OCI-LY7 (cell line): ENCODE results near the gene CCL13. TPM values are rescaled to one million over a fixed set of nuclear protein-coding genes. Genes with fewer than 3 reads are reported as not detected.

Experiments used
- BruUV-seq: library from RNA; stranded (reverse); fragments of 400-500 nt; replicated peaks from 2 replicates; lab custom pipeline; 2021; lab: Mats Ljungman, UMichigan
- CTCF ChIA-PET: fragments of 300-600 bp; sonication (Branson Sonifier 250); formaldehyde crosslinking; loops from one replicate; lab custom pipeline; 2022; ENCODE audit warnings: antibody characterized with exemption; ENCODE audit not compliant: unreplicated experiment; lab: Charles Lee
- POLR2A ChIA-PET: fragments of 300-600 bp; sonication (Branson Sonifier 250); formaldehyde crosslinking; loops from one replicate; lab custom pipeline; 2022; ENCODE audit warnings: antibody characterized with exemption; lab: Charles Lee
- DNase-seq: peaks from one replicate; pipeline ENCODE4 v3.0.0-alpha.2; 2015; ENCODE audit warnings: low spot score
- H2AFZ ChIP-seq: fragments of 200-600 bp; sonication (generic), shearing (Covaris generic); 2 replicates; pipeline ENCODE4 v1.6.1; 2014; ENCODE audit warnings: mild to moderate bottlenecking, antibody characterized with exemption, low read length, moderate library complexity
- H3K27ac ChIP-seq: fragments of 200-600 bp; sonication (generic); 2 replicates; pipeline ENCODE4 v1.5.1; 2014; ENCODE audit warnings: mixed run types, low read depth, mild to moderate bottlenecking, moderate library complexity, low read length, inconsistent platforms; ENCODE audit not compliant: poor library complexity, severe bottlenecking
- H3K36me3 ChIP-seq: fragments of 200-600 bp; sonication (generic); 2 replicates; pipeline ENCODE4 v1.6.1; 2014; ENCODE audit warnings: mild to moderate bottlenecking, antibody characterized with exemption, low read length, moderate library complexity, mixed read lengths; ENCODE audit not compliant: insufficient read depth
- H3K4me1 ChIP-seq: fragments of 200-600 bp; sonication (generic); 2 replicates; pipeline ENCODE4 v1.5.1; 2014; ENCODE audit warnings: mild to moderate bottlenecking, low read length; ENCODE audit not compliant: insufficient read depth, poor library complexity, severe bottlenecking
- H3K4me2 ChIP-seq: fragments of 200-600 bp; sonication (generic); 2 replicates; pipeline ENCODE4 v1.6.1; 2014; ENCODE audit warnings: mild to moderate bottlenecking, low read length
- H3K4me3 ChIP-seq: fragments of 200-600 bp; sonication (generic); 2 replicates; pipeline ENCODE4 v1.5.1; 2014; ENCODE audit warnings: mild to moderate bottlenecking, low read depth, low read length; ENCODE audit not compliant: poor library complexity, severe bottlenecking
- H3K79me2 ChIP-seq: fragments of 200-600 bp; sonication (generic); 2 replicates; pipeline ENCODE4 v1.6.1; 2016; ENCODE audit warnings: low read depth, mild to moderate bottlenecking, low read length, moderate library complexity, mixed read lengths; ENCODE audit not compliant: insufficient read depth
- H3K9me2 ChIP-seq: fragments of 200-600 bp; sonication (generic); 2 replicates; pipeline ENCODE4 v1.6.1; 2016; ENCODE audit warnings: mild to moderate bottlenecking, low read length, mixed read lengths; ENCODE audit not compliant: insufficient read depth
- H3K9me3 ChIP-seq: fragments of 200-600 bp; sonication (generic); 2 replicates; pipeline ENCODE4 v1.6.1; 2014; ENCODE audit warnings: mild to moderate bottlenecking, mixed run types, low read length, mixed read lengths
- H4K20me1 ChIP-seq: fragments of 200-600 bp; sonication (generic); 2 replicates; pipeline ENCODE4 v1.6.1; 2014; ENCODE audit warnings: mild to moderate bottlenecking, antibody characterized with exemption, low read length, moderate library complexity, mixed read lengths; ENCODE audit not compliant: insufficient read depth
- CTCF ChIP-seq: fragments of 200-600 bp; sonication (generic); conservative IDR thresholded peaks from 2 replicates; pipeline ENCODE4 v1.5.1; 2014; ENCODE audit warnings: mild to moderate bottlenecking, antibody characterized with exemption, low read length, moderate library complexity, mixed read lengths
- EZH2phosphoT487 ChIP-seq: fragments of 200-600 bp; sonication (generic); IDR thresholded peaks from 2 replicates; pipeline ENCODE4 v1.6.1; 2018; ENCODE audit warnings: low read depth, borderline replicate concordance, mild to moderate bottlenecking, mixed run types, antibody characterized with exemption, low read length, moderate library complexity, mixed read lengths
- intact Hi-C: fragments of 100-400 bp; cut with micrococcal nuclease; formaldehyde crosslinking; loops from one replicate; pipeline ENCODE4 v1.10.0; 2022; ENCODE audit not compliant: unreplicated experiment
- total RNA-seq, 2 experiments: library from RNA; depleted of rRNA in 1 of 2; stranded (reverse); fragments of >200 nt in 1 of 2; shearing (Covaris generic) in 1 of 2; gene quantifications; 2 replicates each; pipeline ENCODE4 v1.2.3, GENCODE V29; 2014 to 2022

The CCL13 gene
- total RNA-seq, 2 experiments from 2014 or later, result not detected

GRCh38 chr17:34367486-34368195 lies 11.4 kb downstream of the CCL13 start:
- ChIA-PET POLR2A (interaction anchor here (0.5 to 2.3 kb wide), 4 partner anchors 10 to 773 kb away, joined by 3 to 14 read pairs (median 4); no protein-coding TSS in a partner anchor), CTCF (interaction anchor here (1.7 to 2.2 kb wide), 2 partner anchors 10 to 32 kb away, joined by 4 to 8 read pairs; no protein-coding TSS in a partner anchor)
- H3K27ac ChIP-seq, result peak overlapping the region; percentile 98
- H3K4me3 ChIP-seq, result no peak overlapping the region
- DNase-seq, result no peak
- no peak for TF ChIP-seq EZH2phosphoT487
- TF ChIP-seq CTCF, result no peak
- BruUV-seq, result no TSS peak
- H4K20me1 ChIP-seq, result no peaks in the 10 kb centered on the region
- peak overlapping the region; percentile 29; the same call in 1 of the 2 replicates for H3K4me2 ChIP-seq
- H3K4me1 ChIP-seq, result peaks cover 99% of the 10 kb centered on the region
- intact Hi-C loops, result loop anchor here (10.0 kb wide), 1 partner anchor 467 kb away; no protein-coding TSS in a partner anchor
- no peaks in the 10 kb centered on the region for H3K36me3 ChIP-seq
- 0 out of 2 replicates have a peak, but pooled peaks cover 4% of the 10 kb centered on the region for H3K9me3 ChIP-seq
- no peaks in the 10 kb centered on the region for H3K9me2 ChIP-seq
- H3K79me2 ChIP-seq, result no peaks in the 10 kb centered on the region
- H2AFZ ChIP-seq, result peak overlapping the region; percentile 83

- intact Hi-C loops, result loop anchor here (10.0 kb wide), 1 partner anchor 466 kb away; no protein-coding TSS in a partner anchor
- Histone ChIP-seq H3K9me3 (0 out of 2 replicates have a peak, but pooled peaks cover 3% of the 10 kb centered on the region), H3K4me3 (no peak overlapping the region), H3K79me2 (no peaks in the 10 kb centered on the region), H3K4me2 (peak overlapping the region; percentile 29; the same call in 1 of the 2 replicates), H4K20me1 (no peaks in the 10 kb centered on the region), H3K36me3 (no peaks in the 10 kb centered on the region), H2AFZ (peak overlapping the region; percentile 83), H3K4me1 (peaks cover 95% of the 10 kb centered on the region), H3K9me2 (no peaks in the 10 kb centered on the region), H3K27ac (peak overlapping the region; percentile 98)
- no peak for TF ChIP-seq EZH2phosphoT487
- no peak for TF ChIP-seq CTCF
- ChIA-PET POLR2A (interaction anchor here (1.0 to 2.3 kb wide), 3 partner anchors 7 to 29 kb away, joined by 3 to 14 read pairs (median 5); no protein-coding TSS in a partner anchor), CTCF (interaction anchor here (2.2 kb wide), 1 partner anchor 9 kb away, joined by 8 read pairs; no protein-coding TSS in a partner anchor)
- BruUV-seq, result no TSS peak
- no peak for DNase-seq
Observed at GRCh38 chr17:34368196-34368945, 12.1 kb downstream of the CCL13 start.
